Myocyte (in vitro differentiated cells): ENCODE data around the gene MIDN. TPM values are rescaled to one million over a fixed set of nuclear protein-coding genes. Genes with fewer than 3 reads are reported as not detected.
A peak's percentile ranks its signal among the peaks of the same experiment; 100 is the strongest.

ENCODE experiments used
- DNase-seq: peaks from one replicate; pipeline ENCODE4 v3.0.0-alpha.2; 2012; ENCODE audit warnings: low read depth
- total RNA-seq: library from RNA; depleted of rRNA; stranded (reverse); fragments of >200 nt; gene quantifications from 2 replicates; pipeline ENCODE4 v1.2.3, GENCODE V29; 2014

The MIDN gene
- total RNA-seq, 1 donor from 2014 or later: 17.2 TPM

DNA sequence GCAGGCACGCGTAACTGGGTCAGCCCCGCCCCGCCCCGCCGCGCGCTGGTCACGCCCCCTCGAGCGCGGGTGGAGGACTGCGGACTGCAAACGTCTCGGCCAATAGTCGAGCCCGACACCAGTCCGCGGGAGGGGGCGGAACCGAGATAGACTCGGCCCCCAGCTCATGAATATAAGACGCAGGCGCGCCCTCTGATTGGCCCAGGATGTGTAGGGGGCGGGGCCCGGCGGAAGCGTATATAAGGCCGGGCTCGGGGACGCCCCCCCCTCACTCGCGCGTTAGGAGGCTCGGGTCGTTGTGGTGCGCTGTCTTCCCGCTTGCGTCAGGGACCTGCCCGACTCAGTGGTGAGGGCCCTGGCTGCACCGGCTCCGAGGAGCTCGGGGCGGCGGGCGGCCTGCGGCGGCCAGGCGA is 20.7 kb downstream of the MIDN start, which contains the start of gene CIRBP:
CIRBP (plus strand) TSS at position 268 of the 413 bp plus-strand sequence. CDS start 1,602 bp downstream, outside the sequence.
- peak; percentile 99 for DNase-seq

DNA sequence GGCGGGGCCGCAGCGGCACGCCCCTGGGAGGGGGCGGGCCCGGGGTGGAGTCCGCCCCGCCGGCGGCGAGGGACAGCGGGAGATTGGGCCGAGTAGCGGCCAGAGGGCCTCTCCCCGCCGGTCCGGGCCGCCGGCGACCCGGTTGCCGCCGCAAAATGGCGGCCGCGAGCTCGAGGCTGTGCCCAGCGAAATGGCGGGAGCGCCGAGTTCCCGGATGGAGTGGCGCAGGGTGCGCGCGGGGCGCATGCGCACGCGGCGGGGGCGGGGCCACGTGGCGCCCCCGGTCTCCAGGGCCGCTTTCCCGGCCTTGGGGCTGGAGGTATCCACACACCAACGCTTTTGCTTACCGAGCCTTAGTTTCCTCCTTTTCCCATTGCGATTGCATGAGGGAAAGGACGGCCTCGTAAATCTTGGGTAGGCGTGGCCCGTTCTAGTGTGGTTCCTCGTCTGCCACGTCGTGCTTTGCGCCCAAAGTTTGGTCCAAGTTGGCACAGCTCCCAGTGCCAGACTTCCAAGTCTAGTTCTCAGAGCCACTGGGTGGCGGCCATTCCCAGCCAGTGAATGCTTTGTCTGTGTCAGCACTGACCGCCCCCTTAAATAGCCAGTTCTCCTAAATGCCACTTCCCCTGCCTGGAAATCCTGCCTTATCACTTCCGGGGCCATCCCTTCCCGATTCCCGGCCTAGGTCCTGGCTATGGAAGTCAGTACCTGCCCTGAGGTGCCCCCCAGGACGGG is 21.3 kb downstream of the MIDN start:
- peak; percentile 91 for DNase-seq

DNA sequence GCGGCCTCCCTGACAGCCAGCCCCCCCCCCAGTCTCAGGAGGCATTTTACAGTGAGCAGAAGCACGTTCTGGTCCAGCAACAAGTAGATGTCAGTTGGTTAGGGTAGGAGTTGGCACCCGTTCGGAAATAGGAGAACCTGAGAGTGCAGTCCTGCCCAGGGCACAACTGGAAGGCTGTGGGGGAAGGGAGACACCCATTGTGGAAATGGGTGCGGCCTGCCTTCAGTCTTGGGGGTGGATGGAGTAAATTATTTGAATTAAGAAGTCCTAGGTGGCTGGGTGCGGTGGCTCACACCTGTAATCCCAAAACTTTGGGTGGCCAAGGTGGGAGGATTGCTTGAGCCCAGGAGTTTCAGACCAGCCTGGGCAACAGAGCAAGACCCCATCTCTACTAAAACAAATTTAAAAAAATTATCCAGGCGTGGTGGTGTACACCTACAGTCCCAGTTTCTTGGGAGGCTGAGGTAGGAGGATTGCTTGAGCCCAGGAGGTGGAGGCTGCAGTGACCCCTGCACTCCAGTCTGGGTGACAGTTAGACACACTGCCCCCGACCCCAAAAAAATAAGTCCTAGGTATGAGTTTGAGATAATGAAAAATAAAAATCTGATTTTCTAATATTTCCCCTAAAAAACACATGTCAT is 21.9 kb downstream of the MIDN start:
- DNase-seq: peak; percentile 75

DNA sequence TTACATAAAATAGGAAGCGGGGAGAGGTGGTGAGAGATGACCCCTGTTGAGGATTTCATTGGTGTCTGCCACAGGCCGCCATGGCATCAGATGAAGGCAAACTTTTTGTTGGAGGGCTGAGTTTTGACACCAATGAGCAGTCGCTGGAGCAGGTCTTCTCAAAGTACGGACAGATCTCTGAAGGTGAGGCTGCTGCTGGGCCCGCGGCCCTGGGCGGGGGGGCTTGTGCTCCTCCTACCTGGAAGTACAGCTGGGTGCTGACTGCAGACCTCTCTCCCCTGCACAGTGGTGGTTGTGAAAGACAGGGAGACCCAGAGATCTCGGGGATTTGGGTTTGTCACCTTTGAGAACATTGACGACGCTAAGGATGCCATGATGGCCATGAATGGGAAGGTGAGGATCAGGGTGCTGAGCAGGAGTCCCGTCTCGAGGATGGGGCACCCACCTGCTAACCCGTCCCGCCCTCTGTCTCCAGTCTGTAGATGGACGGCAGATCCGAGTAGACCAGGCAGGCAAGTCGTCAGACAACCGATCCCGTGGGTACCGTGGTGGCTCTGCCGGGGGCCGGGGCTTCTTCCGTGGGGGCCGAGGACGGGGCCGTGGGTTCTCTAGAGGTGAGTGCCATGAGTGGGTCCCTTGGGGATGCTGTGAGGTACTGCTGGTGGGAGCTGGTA is 22.6 kb downstream of the MIDN start:
- DNase-seq: no peak

DNA sequence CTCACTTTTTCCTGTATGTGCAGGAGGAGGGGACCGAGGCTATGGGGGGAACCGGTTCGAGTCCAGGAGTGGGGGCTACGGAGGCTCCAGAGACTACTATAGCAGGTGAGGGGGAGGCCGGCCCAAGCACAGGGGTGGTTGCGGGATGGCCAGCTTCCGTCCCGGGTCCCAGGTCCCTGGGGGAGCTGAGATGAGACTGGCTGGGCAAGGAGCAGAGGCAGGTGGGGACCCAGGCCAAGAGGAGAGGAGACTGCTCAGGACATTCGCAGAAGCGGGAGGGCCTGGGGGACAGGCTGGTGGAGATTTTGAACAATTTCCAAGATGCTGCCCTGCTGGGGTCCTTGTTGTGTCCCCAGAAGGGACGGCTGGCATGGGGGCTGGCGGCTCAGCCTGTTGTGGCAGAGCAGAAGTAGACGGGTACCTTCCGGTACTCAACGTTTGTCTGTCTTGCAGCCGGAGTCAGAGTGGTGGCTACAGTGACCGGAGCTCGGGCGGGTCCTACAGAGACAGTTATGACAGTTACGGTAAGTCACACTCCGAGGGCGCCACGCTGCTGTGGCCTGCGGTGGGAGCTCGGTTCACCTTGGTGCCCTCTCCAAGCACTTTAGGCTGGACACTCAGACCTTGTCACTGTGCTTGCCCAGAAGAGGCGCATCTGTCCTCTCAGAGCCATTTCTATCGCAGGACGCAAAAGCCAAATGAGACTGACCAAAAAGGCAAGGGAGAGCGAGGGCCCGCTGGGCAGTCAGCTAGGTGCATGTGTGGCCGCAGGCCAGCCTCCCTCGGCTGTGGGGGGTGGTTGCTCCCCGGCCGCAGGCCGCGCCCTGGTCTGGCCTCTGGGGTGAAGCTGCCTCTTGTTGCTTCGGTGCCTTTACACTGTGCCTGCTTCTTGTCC is 23.4 kb downstream of the MIDN start:
- DNase-seq: no peak

DNA sequence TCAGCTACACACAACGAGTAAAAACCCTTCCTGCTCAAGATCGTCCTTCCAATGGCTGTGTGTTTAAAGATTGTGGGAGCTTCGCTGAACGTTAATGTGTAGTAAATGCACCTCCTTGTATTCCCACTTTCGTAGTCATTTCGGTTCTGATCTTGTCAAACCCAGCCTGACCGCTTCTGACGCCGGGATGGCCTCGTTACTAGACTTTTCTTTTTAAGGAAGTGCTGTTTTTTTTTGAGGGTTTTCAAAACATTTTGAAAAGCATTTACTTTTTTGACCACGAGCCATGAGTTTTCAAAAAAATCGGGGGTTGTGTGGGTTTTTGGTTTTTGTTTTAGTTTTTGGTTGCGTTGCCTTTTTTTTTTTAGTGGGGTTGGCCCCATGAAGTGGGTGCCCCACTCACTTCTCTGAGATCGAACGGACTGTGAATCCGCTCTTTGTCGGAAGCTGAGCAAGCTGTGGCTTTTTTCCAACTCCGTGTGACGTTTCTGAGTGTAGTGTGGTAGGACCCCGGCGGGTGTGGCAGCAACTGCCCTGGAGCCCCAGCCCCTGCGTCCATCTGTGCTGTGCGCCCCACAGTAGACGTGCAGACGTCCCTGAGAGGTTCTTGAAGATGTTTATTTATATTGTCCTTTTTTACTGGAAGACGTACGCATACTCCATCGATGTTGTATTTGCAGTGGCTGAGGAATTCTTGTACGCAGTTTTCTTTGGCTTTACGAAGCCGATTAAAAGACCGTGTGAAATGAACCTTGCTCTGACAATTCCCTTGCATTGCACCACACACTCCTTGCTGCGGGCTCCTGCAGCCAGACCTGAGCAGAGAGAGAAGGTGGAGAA is 24.3 kb downstream of the MIDN start:
- no peak for DNase-seq

DNA sequence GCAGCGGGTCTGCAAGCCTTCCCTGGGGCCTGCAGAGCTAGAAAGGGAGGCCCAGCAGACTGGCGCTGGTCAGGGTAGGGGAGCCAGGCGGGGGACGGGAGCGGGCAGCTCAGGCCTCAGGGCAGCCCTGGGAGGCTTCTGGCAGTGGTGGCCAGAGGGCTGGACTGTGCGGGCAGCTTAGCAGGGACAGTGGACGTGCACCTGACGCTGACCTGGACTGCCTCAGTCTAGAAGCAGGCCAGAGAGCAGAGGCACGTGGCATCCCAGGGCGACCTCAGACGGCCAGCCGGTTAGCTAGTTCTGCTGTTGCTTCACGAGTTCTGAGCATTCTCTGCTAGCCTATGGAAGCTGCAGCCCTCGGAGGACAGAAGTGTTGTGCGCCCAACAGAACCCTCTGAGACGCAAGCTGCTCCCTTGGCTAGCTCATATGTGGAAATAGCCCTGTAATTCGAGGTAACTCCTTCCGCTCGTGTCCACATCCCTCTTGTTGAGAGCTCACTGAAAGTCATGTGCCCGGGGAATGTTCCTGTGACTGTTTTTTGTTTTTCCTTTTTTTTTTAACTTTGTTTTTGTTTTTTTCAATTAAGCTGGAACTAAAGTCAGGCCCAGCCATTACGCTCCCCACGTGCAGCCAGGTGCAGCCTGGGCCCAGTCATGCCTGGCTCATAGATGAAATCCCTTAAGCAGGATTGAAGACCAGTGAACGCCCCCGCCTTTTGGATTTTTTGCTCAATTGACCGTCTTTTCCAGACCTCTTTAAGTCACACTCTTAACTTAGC is 25.1 kb downstream of the MIDN start:
- no peak for DNase-seq

DNA sequence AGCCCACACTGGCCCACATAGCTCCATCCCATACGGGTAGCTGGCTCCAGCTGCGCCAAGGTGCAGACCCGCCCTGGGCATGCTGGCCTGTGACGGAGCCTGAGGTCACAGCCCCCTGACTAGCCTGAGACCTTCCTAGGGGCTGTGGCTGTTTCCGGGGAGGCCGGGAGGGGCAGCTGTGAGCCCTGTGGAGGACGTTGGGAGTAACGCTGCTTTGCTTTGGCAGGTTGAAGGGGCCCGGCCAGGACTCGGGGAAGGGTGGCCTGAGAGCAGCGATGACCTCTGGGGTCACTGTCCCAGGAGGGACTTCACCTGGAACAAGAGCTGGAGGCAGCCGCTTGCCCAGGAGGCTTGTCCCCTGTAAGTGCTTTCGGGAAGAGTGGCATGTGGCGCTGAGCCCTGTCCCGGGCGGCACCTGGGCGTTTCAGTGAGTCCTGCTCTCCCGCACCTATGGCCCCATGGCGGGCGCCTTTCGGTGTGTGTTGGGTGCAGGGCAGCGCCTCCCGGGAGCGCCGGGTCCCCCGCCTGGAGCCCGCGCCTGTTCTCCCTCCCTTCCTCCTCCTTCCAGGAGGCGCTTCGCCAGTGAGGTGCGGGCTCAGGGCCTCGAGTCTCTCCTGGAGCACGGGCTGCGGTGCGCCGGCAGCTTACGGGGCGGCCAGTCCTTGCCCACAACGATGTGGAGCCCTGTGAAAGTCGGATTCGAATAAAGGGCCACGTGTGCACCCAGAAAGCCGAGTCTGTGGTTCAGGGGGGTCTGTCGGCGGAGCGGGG is 25.9 kb downstream of the MIDN start:
- DNase-seq: no peak

DNA sequence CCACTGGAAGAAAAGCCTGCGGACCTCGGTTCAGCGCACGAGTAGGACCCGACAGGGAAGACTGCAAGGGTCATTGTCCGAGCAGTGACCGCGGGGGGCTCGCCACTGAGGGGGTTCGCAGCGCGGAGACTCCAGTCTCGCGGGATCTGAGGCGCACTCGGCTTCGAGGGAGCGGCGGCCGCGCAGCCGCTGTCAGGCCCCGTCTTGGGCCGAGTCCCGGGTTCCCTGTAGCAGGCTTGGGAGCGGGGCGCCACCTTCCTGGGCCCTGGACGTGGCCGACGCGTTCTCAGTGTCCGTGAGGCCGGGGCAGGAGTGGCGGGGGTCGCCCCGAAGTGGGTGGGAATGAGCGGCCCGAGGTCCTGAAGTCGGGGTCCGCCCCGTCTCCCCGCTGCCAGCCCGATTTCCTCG is 26.5 kb downstream of the MIDN start:
- no peak for DNase-seq

DNA sequence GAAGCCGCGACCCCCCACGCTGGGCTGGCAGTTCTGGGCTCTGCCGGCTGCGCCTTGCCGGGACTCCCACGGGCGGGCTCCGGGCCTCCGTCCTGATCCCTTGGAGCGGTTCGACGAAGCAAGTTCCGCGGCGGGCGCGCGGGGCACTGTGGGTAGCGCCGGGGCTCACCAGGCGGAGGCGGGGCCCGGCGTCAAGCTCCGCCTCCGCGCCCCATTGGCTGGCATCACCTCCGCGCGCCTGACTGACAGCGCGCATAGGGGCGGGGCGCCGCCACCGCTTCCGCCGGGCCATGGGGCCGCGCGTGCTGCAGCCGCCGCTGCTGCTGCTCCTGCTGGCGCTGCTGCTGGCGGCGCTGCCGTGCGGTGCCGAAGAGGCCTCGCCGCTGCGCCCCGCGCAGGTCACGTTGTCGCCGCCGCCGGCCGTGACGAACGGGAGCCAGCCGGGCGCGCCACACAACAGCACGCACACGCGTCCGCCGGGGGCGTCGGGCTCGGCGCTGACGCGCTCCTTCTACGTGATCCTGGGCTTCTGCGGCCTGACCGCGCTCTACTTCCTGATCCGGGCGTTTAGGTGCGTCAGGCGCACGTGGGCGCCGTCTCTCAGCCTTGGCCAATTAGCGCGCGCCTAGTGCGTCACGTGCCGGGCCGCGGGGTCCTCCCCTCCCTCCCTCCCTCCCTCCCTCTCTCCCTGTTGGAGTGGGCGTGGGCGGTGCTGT is 27.0 kb downstream of the MIDN start, which contains the start of gene FAM174C:
FAM174C (plus strand) TSS at position 271 of the 716 bp plus-strand sequence; CDS start at position 291, 20 bp downstream.
- peak; percentile 96 for DNase-seq

DNA sequence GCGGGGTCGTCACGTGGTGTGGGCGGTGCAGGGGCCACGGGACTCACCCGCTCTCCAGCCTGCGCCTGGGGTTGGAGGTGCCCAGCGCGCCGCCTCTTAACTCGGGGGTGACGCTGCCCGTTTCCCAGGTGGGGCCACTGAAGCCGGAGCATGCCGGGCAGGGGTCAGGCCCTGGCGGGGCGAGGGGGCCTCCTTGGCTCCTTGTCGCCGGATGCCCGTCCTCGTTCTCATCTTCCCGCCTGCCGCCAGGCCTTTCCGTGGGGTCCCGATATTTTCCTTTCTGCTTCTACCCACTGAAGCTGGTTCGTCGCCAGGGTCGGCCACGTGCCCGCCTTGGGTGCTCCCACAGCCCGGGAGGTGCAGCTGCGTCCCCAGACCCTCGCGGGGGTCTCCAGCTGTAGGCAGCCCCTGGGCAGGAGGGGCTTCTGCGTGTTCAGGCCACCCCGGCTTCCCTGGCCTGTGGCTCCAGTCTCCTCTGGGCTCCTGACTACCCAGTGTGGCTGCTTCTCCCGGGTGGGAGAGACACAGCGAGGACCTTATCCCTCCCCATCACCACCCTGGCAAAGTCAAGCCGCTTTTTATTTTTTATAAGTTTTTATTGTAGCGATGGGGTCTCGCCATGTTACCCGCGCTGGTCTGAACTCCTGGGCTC is 27.7 kb downstream of the MIDN start:
- no peak for DNase-seq

DNA sequence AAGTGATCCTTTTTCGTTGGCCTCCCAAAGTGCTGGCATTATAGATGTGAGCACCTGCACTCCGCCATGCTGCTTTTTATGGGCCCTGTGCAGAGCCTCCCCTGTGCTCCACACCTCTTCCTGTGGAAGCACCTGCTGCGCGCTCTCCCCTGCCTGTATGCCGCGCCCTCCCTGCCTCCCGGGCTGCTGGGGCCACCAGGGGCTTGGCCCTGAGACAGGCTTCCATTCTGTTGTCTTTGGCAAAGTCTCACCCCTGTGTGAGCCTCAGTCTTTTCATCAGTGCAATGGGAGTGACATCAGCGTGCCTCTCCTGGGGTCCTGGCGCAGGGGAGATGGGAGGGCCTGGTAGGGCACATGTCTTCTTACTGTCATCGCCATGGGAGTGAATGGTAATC is 28.2 kb downstream of the MIDN start:
- no peak for DNase-seq

DNA sequence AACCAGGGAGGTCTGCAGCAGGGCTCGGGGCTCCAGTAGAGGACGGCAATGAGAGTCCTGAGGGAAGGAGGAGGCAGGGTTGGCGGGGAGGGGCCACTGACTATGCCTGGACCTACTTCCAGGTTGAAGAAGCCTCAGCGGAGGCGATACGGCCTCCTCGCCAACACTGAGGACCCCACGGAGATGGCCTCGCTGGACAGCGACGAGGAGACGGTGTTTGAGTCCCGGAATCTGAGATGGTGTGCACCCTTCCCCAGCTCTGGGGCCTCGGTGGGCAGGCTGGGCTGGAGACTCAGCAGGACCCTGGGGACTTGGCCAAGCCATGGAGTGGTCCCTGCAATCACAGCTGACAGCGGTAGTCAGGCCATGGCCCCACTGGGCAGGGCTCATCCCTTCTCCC is 28.7 kb downstream of the MIDN start:
- DNase-seq: no peak

DNA sequence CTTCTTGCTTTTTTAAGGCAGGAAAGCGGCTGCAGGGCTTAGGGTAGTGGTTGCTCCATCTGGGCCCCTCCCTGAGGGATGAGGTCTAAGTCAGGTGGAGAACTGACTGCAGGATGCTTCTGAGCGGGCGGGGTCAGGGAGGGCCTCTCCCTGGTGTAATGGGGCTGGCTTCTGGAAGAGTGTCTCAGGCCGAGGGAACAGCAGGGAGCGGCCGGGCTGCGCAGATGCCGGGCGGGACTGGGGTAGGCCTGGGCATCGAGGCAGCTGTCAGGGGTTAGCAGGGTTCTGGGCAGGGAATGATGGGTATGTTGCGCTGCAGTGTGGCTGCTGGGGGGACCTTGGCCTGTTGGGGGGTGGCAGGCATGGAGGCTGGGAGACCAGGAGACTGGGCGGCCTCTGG is 29.7 kb downstream of the MIDN start:
- DNase-seq: no peak

DNA sequence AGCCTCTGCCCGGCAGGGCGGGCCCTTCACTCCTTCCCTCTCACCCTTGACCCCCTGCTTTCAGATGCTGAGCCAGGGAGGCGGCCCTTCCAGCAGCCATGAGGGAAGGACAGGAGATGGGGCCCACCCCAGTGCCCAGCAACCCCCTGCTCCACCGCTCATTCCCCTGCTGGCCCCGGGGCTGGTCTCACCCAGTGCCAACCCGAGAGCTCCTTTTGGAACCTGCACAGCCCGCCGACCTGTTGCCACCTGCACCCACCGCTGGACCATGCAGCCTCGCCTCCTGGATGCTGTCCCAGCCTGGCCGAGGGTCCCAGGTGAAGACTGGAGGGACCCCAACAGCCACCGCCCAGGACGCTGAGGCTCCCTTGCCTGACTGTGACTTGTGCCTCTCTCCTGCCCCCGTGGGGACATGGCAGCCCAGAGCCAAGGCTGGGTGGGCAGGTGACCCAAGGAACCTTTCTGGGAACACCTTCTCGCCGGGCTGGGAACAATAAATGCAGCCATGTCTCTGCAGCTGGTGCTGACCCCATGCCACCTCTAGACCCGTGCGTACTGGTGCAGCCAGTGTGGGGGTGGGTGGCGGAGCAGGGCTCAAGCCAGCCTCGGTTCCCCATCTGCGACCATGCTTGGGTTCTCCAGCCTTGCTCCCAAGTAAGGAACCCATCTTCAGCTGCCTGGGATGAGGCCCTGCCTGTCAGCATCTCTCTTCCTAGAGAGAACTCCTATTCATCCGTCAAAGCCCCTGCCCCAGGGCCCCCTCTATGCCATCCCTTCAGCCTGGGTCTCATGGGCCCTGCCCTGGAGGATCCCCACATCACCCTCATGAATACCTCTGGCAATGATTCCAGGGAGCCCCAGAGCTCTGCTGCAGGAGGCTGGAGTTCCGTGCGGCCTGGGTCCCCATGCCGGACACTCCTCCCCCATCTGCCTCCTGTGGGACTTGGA is 30.6 kb downstream of the MIDN start:
- no peak for DNase-seq

DNA sequence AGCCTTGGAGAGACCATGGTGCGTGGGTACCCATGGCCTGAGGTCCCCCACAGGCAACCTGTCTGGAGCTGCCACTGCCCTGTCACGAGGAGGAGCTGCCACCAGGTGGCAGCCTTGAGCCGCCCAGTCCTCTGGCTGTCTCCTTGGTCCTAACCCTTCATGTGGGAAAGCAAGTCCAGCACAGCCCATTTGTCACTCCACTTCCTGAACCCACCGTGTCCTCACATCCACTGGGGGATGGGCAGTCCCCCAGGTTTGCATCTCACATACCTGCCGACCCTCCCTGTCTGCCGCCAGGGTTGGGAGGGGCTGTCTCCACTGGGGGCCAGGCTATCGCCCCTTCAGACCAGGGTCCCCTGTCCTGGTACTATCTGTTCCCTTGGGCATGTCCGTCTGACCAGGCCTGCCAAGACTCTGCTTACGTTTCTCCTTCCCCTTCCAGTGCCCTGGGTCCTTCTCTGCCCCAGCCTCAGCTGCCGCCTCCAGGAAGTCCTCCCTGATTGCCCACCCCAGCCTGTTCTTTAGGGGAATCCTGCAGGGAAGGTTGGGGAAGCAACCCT is 31.5 kb downstream of the MIDN start:
- peak; percentile 81 for DNase-seq
